SU-DHL-6 (cell line): ENCODE results near the gene OTOGL.

Experiments used
- EZH2phosphoT487 ChIP-seq: fragments of 200-600 bp; sonication (generic), shearing (Covaris generic); conservative IDR thresholded peaks from 2 replicates; pipeline ENCODE4 v1.6.1; 2018; ENCODE audit warnings: mild to moderate bottlenecking, antibody characterized with exemption, low read length, moderate library complexity, mixed read lengths
- TF ChIP-seq, protein P1 (sequence below): fragments of 200-600 bp; sonication (generic); IDR thresholded peaks from one replicate; pipeline ENCODE4 v1.5.1; 2017; ENCODE audit warnings: antibody characterized with exemption, mild to moderate bottlenecking, low read length, moderate library complexity; ENCODE audit not compliant: insufficient read depth, poor library complexity, severe bottlenecking

DNA sequence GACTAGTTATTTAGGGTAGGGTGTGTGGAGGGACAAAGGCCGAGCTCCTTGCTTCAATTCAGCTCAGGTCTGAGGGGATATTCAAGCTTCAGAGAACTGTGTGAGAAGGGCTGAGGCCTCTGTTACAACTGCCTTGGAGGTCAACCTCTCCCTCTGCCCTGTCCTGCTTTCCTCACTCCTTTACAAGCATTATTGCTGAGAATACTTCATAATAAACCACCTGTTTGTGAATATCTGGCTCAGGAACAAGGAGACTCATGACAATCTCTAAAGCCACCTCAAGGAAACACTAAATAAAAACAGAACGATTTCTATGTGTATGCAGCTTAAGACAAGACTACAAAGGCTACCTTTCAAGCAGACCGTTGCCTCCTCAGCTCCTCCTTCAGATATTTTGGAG lies 21.7 kb downstream of the OTOGL start:
- TF ChIP-seq, protein P1, sequence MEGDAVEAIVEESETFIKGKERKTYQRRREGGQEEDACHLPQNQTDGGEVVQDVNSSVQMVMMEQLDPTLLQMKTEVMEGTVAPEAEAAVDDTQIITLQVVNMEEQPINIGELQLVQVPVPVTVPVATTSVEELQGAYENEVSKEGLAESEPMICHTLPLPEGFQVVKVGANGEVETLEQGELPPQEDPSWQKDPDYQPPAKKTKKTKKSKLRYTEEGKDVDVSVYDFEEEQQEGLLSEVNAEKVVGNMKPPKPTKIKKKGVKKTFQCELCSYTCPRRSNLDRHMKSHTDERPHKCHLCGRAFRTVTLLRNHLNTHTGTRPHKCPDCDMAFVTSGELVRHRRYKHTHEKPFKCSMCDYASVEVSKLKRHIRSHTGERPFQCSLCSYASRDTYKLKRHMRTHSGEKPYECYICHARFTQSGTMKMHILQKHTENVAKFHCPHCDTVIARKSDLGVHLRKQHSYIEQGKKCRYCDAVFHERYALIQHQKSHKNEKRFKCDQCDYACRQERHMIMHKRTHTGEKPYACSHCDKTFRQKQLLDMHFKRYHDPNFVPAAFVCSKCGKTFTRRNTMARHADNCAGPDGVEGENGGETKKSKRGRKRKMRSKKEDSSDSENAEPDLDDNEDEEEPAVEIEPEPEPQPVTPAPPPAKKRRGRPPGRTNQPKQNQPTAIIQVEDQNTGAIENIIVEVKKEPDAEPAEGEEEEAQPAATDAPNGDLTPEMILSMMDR: no peak
- no peak for TF ChIP-seq EZH2phosphoT487
